Measurements from ENCODE around the gene ALDH18A1. TPM values are rescaled to one million over a fixed set of nuclear protein-coding genes. Genes with fewer than 3 reads are reported as not detected.

Gene ALDH18A1
- total and polyA plus RNA-seq, 2 of the 8 experiments (the other 6 are each of a cell fraction or from before 2014, with no cell fraction given): 59.6 to 128 TPM

DNA sequence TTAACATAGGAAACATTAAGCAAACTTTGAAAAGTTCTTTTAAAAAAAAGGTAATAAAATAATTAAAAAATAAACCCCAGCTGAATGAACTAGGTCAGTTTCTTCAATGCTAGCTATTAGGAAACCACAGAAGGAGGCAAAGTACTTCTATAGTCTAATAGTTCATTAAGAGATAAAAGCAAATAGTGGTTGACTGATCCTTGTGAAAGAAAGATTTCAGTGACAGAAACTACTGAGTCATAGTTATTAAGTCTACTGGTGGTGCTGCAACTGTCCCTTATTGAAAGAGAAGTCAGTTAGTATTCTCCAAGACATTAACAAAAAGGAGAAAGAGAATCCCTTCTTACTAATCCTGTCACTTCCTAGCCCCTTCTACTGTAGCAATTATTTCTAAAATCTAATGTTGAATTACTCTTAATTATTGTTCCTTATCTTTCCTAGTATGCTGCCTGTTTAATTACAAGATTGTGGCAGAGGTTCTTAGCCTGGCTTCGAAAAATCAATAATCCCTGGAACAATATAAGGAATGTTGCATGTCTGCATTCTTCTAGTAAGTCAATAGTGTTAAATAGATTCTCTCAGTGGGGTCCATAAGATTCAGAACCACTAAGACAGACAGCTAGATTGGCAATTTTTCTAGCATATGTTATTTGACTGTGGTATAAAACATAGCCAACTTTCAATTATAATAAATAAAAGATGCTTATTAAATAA is 19.0 kb upstream of the ALDH18A1 start:
- no peak overlapping the region for H3K14ac ChIP-seq (ENCODE audit: insufficient read length)
- no peak overlapping the region for H3K27ac ChIP-seq (ENCODE audit: low read depth, low read length)
- no peak overlapping the region for H2AK5ac ChIP-seq (ENCODE audit: low read depth, low read length)
- FAIRE-seq (no peak), DNase-seq (ENCODE audit: low read depth in 1 of 2, low spot score in 2 of 2) (no peak)
- no peak overlapping the region for H2BK5ac ChIP-seq (ENCODE audit: low read depth, low read length)
- no peak overlapping the region for H3K18ac ChIP-seq (ENCODE audit: extremely low read depth, low read length)
- no peaks in the 10 kb centered on the region for H3K4me1 ChIP-seq (replicated peaks in 1 of 4; ENCODE audit: control insufficient read depth in 3 of 4, insufficient read depth in 4 of 4, low read length in 3 of 4)
- no peaks in the 10 kb centered on the region for H3K79me1 ChIP-seq (ENCODE audit: low read depth, low read length)
- H4K91ac ChIP-seq (replicated peaks; ENCODE audit: insufficient read length, low read length): no peak overlapping the region
- no peak overlapping the region for H3K56ac ChIP-seq (replicated peaks; ENCODE audit: insufficient read length, low read depth, low read length)
- no peak overlapping the region for H2BK20ac ChIP-seq (ENCODE audit: low read length)
- H3K9ac ChIP-seq (replicated peaks in 1 of 4; ENCODE audit: extremely low read depth in 1 of 4, low read depth in 3 of 4, low read length in 3 of 4): no peak overlapping the region; a peak in 1 of 7 replicates
- no peak overlapping the region for H2BK12ac ChIP-seq (ENCODE audit: low read depth, low read length)
- H4K8ac ChIP-seq (ENCODE audit: extremely low read depth, insufficient read depth, low read length): no peak overlapping the region
- no peak overlapping the region for H2BK120ac ChIP-seq (replicated peaks; ENCODE audit: low read depth, low read length)
- H3K27me3 ChIP-seq (replicated peaks in 1 of 4; ENCODE audit: control insufficient read depth in 3 of 4, extremely low read depth in 1 of 4, insufficient read depth in 3 of 4, low read length in 3 of 4): no peaks in the 10 kb centered on the region
- H3K36me3 ChIP-seq (ENCODE audit: control insufficient read depth in 2 of 4, insufficient read depth in 4 of 4, low read length in 3 of 4): peaks cover 3 to 49% (median 9%) of the 10 kb centered on the region in 4 experiments; a peak in 7 of 8 replicates
- TF ChIP-seq SIRT6 (IDR thresholded peaks at IDR 0.05; ENCODE audit: low read length) (no peak), SP1 (IDR thresholded peaks at IDR 0.05; ENCODE audit: low read depth, low read length) (0 out of 2 replicates have a peak, but pooled peaks have one; percentile 26)
- H2AFZ ChIP-seq (ENCODE audit: low read length): no peak overlapping the region
- no peak overlapping the region for H3K4ac ChIP-seq (replicated peaks; ENCODE audit: insufficient read length, low read depth, low read length)
- no peaks in the 10 kb centered on the region for H3K9me3 ChIP-seq (ENCODE audit: insufficient read depth in 2 of 2, low read depth in 1 of 2, low read length in 1 of 2)
- no peak overlapping the region for H3K4me2 ChIP-seq (ENCODE audit: insufficient read depth in 1 of 2, low read depth in 2 of 2, low read length in 2 of 2)
- CTCF ChIA-PET (ENCODE audit: partially characterized antibody): interaction anchor here (0.5 to 1.7 kb wide), 3 partner anchors 183 to 1860 kb away, joined by 3 read pairs; no protein-coding TSS in a partner anchor
- 76% methylated on average over 1 of the region's 1 CpG; no CpG with 5 or more reads in 1 of the 2 experiments for WGBS, 2 experiments (ENCODE audit: extremely low coverage in 1 of 2, insufficient coverage in 1 of 2, insufficient read length in 1 of 2, insufficient replicate concordance in 2 of 2, low coverage in 1 of 2, low lambda C conversion rate in 2 of 2, missing lambda C conversion rate in 1 of 2)
- H3K4me3 ChIP-seq (ENCODE audit: extremely low read depth in 1 of 4, insufficient read depth in 2 of 4, low read depth in 3 of 4, low read length in 4 of 4): no peak overlapping the region
- no peaks in the 10 kb centered on the region for H3K23me2 ChIP-seq (ENCODE audit: low read depth, low read length)
- no peaks in the 10 kb centered on the region for H3K79me2 ChIP-seq (ENCODE audit: control insufficient read depth in 1 of 2, insufficient read depth in 2 of 2, low read length in 2 of 2)
- no peaks in the 10 kb centered on the region for H4K20me1 ChIP-seq (replicated peaks in 1 of 2; ENCODE audit: control insufficient read depth in 1 of 2, insufficient read depth in 2 of 2, low read length in 2 of 2)
- POLR2A ChIA-PET (ENCODE audit: partially characterized antibody): interaction anchor here (0.7 kb wide), 1 partner anchor 12 kb away, joined by 4 read pairs; no protein-coding TSS in a partner anchor
- H3K23ac ChIP-seq (ENCODE audit: insufficient read length): no peak overlapping the region
- no peak overlapping the region for H2BK15ac ChIP-seq (ENCODE audit: low read length)
- H4K5ac ChIP-seq (ENCODE audit: insufficient read length, low read depth, low read length): no peak overlapping the region

Measured in H1 (cell line).